ENCODE measurements around the gene F5.

DNA sequence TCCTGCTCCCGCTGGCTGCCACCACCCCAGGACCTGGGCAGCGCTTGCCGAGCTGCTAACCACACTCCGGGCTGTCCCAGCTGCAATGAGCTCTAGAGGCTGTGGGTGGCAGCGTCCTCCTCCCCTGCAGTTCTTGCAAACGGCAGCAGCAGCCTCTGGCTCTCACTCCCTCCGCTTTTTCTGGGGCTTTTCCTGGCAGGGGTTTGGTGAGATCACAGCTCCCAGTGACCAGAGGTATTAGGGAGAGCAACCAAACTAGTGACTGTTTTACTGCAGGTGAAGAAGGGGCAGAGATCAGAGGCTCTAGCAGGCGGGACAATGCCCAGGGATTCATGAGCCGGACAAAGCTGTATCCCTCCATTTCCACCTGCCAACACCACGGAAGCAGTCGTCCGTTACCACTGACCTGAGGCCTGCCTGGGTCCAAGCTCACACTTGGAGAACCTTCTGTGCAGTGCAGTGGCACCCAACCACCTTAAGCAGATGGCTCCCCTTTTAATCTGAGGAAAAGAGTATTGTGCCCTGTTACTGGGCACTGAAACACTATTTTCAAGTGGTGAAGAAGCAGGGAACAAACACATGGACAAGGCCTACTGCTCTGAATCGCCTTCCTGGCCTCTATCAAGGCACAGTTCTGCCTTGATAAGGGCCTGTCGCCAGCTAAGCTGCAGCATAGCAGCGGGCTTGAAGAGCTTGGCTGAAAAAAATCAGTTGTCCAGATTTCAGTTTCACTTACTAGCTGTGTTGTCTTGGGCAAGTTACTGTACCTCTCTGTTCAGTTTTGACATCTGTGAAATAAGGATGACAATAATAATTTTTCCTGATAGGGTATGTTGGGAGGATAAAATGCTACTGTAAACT is at the start of gene F5:
- peak in 4 of 6 experiments; percentile 43 to 63 (median 53) for TF ChIP-seq CTCF (IDR thresholded peaks at IDR 0.05)
- no peak for TF ChIP-seq POLR2A (IDR thresholded peaks at IDR 0.05)
